Left lung (tissue), 10 donors: ENCODE results near the gene DNAJC9. TPM values are rescaled to one million over a fixed set of nuclear protein-coding genes. Genes with fewer than 3 reads are reported as not detected.
"Not testable (repeated sequence)": the region's sequence is repeated elsewhere in the genome, so short reads cannot be mapped to it uniquely, and the experiment has no call there.

Experiments used
- ATAC-seq: fragments of 200-7000 bp; cut with Tn5 transposase; one replicate; pipeline ENCODE4 v1.9.1; 2020; ENCODE audit warnings: moderate library complexity
- DNase-seq, 4 donors: peaks; one replicate each; pipeline ENCODE4 v3.0.0-alpha.2; 2013 to 2020
- H3K27ac ChIP-seq, 2 donors: fragments of 200-600 bp; sonication (generic) in 1 of 2; one replicate each; pipeline versions ENCODE4 v1.5.0 to v1.8.0; 2020 to 2021
- H3K27me3 ChIP-seq, 2 donors: fragments of 200-600 bp; sonication (generic) in 1 of 2; one replicate each; pipeline versions ENCODE4 v1.5.0 to v1.8.0; 2020 to 2021
- H3K36me3 ChIP-seq, 2 donors: fragments of 200-600 bp; sonication (generic) in 1 of 2; one replicate each; pipeline versions ENCODE4 v1.5.0 to v1.8.0; 2020 to 2021
- H3K4me1 ChIP-seq, 2 donors: fragments of 200-600 bp; one replicate each; pipeline ENCODE4 v1.8.0; 2021
- H3K4me3 ChIP-seq, 2 donors: fragments of 200-600 bp; sonication (generic) in 1 of 2; one replicate each; pipeline versions ENCODE4 v1.5.0 to v1.8.0; 2020 to 2021; ENCODE audit warnings: mild to moderate bottlenecking in 1 of 2
- H3K9me3 ChIP-seq, 2 donors: fragments of 200-600 bp; sonication (generic) in 1 of 2; one replicate each; pipeline versions ENCODE4 v1.5.0 to v1.8.0; 2020 to 2021
- intact Hi-C, 2 donors: fragments of 100-400 bp; cut with DNase I; formaldehyde crosslinking; loops; one replicate each; pipeline versions ENCODE4 v1.11.2 to v1.14.2; 2022
- polyA plus RNA-seq, 6 donors: library from polyadenylated mRNA; unstranded; fragments of 120-200 nt; gene quantifications; one replicate each; pipeline ENCODE4 v1.2.1, GENCODE V29; 2013; ENCODE audit not compliant: insufficient read length in 6 of 6
- total RNA-seq, 2 donors: library from RNA; stranded (reverse); fragmentation: NEBNext Ultra II Directional; extraction: Animal tissue kit (Norgen Biotek cat#: 25700); gene quantifications; one replicate each; pipeline ENCODE4 v1.2.1, GENCODE V29; 2021
- TF ChIP-seq, protein P1 (sequence below), 2 donors: fragments of 200-600 bp; sonication (generic) in 1 of 2; IDR thresholded peaks; one replicate each; pipeline versions ENCODE4 v1.5.0 to v1.8.0; 2021; ENCODE audit warnings: antibody characterized with exemption in 2 of 2
- donor health status: DM: no; HTN: yes; CAD: no.
- donor health status: DM: no; HTN: no; CAD: no.

Gene DNAJC9
- total and polyA plus RNA-seq, 8 donors: 14.6 to 34.8 (median 31.7) TPM

GRCh38 chr10:73261362-73261995, 14.4 kb upstream of the DNAJC9 start:
- Histone ChIP-seq H3K4me1 (no peaks in the 10 kb centered on the region), H3K4me3 (no peak overlapping the region), H3K36me3 (no peaks in the 10 kb centered on the region), H3K27ac (no peak overlapping the region), H3K9me3 (peaks cover 0 to 11% of the 10 kb centered on the region in 2 donors), H3K27me3 (no peaks in the 10 kb centered on the region)
- intact Hi-C loops: no loop called here
- ATAC-seq: no peak
- TF ChIP-seq, protein P1, sequence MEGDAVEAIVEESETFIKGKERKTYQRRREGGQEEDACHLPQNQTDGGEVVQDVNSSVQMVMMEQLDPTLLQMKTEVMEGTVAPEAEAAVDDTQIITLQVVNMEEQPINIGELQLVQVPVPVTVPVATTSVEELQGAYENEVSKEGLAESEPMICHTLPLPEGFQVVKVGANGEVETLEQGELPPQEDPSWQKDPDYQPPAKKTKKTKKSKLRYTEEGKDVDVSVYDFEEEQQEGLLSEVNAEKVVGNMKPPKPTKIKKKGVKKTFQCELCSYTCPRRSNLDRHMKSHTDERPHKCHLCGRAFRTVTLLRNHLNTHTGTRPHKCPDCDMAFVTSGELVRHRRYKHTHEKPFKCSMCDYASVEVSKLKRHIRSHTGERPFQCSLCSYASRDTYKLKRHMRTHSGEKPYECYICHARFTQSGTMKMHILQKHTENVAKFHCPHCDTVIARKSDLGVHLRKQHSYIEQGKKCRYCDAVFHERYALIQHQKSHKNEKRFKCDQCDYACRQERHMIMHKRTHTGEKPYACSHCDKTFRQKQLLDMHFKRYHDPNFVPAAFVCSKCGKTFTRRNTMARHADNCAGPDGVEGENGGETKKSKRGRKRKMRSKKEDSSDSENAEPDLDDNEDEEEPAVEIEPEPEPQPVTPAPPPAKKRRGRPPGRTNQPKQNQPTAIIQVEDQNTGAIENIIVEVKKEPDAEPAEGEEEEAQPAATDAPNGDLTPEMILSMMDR (IDR thresholded peaks at IDR 0.05): no peak
- no peak for DNase-seq

DNA sequence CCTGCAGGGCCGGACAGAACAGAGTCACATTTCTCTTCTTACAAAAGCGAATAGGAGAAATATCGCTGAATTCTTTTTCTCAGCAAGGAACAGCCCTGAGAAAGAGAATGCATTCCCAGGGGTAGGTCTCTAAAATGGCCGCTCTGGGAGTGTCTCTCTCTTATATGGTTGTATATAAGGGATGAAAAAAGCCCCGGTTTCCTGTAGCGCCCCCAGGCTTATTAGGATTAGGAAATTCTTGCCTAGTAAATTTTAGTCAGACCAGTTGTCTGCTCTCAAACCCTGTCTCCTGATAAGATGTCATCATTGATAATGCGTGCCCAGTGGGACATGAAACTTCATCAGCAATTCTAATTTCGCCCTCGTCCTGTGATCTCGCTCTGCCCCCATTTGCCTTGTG, 11.6 kb upstream of the DNAJC9 start:
- H3K27me3 ChIP-seq, intact Hi-C loops, H3K4me3 ChIP-seq, H3K36me3 ChIP-seq, ATAC-seq, H3K4me1 ChIP-seq, H3K27ac ChIP-seq, DNase-seq: not testable (repeated sequence)
- peaks cover 0 to 11% of the 10 kb centered on the region in 2 donors for H3K9me3 ChIP-seq

DNA sequence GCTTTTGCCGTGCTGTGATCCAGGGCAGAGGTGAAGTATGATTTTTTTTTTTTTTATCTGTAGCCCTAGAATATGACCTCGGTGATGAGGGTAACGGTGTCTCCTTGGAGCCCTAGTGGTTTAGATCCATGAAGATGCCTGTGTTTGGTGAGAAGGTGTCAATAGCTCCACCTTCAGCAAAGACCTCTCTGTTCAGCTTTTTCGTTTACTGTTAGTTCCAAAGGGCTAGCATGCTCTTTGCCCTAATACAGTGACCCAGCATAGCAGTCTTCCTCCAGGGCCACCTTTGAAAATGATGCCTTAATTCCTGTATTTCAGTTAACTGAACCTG, 6.1 kb upstream of the DNAJC9 start:
- intact Hi-C loops: no loop called here
- peak overlapping the region; percentile 75 to 92 for H3K27ac ChIP-seq
- peak; percentile 6 for ATAC-seq

DNA sequence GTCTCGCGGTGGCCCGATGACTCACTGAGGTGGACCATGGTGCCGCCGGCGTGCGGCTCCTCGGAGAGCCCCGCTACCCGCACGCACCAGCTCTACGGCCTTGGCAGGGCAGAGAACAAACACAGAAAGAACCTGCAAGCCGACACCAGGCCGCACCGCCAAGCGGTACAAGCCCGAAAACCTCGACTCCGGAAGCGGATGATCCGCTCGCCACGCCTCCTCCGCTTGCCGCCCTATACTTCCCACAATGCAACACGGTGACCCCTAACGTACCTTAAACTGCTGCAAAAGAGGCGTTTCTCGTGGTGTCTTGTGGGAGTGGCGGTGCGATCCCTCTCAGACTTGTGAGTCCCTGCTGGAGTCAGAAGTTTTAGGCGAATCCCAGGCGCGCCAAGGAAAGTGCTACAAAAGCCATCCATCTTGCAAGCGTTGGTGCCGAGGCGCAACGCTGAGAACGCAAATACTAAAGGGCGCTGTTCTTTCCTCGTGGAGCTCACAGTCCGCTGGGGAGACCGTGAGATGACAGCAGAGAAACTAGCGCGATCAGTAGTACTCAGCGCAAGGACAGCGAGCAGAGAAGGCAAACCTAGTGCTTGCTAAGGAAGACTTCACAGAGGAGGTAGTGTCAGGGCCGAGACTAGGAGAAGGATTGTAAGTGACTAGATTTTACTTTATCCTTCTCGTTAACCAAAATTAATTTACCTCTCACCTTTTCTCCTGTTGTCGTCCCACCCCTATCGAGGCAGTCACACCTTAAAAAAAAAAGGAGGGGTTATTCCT, 5.6 kb upstream of the DNAJC9 start, which contains the start of gene MRPS16:
Gene MRPS16, minus strand, starts transcription at position 200 of the 780 bp plus-strand sequence. Its CDS starts 162 bp downstream, at position 38.
- Histone ChIP-seq H3K36me3 (peaks cover 0 to 24% of the 10 kb centered on the region in 2 donors), H3K4me3 (peak within 1 kb of the TSS; percentile 60 to 91), H3K9me3 (no peaks in the 10 kb centered on the region), H3K27ac (peak within 1 kb of the TSS; percentile 75 to 92), H3K27me3 (no peaks in the 10 kb centered on the region), H3K4me1 (peaks cover 17 to 32% of the 10 kb centered on the region in 2 donors)
- DNase-seq: peak; percentile 93 to 97 (median 94)
- intact Hi-C loops: no loop called here
- peak; percentile 98 for ATAC-seq
- TF ChIP-seq, protein P1 (IDR thresholded peaks at IDR 0.05): no peak

More for the DNA sequence above, 6.1 kb upstream of the DNAJC9 start:
- peak overlapping the region; percentile 60 to 91 for H3K4me3 ChIP-seq
- H3K9me3 ChIP-seq: no peaks in the 10 kb centered on the region
- no peak for DNase-seq
- TF ChIP-seq, protein P1 (IDR thresholded peaks at IDR 0.05): no peak
- H3K4me1 ChIP-seq: peaks cover 15 to 27% of the 10 kb centered on the region in 2 donors
- peaks cover 0 to 24% of the 10 kb centered on the region in 2 donors for H3K36me3 ChIP-seq
- no peaks in the 10 kb centered on the region for H3K27me3 ChIP-seq

GRCh38 chr10:73251683-73252444, 4.8 kb upstream of the DNAJC9 start:
- intact Hi-C loops: no loop called here

More at GRCh38 chr10:73251683-73252444, 4.8 kb upstream of the DNAJC9 start:
- H3K4me3 ChIP-seq: peak overlapping the region; percentile 60 to 91
- H3K36me3 ChIP-seq: peaks cover 0 to 24% of the 10 kb centered on the region in 2 donors
- H3K27ac ChIP-seq: peak overlapping the region; percentile 75 to 92
- DNase-seq (no peak), ATAC-seq (peak; percentile 76)
- peaks cover 19 to 34% of the 10 kb centered on the region in 2 donors for H3K4me1 ChIP-seq
- no peaks in the 10 kb centered on the region for H3K9me3 ChIP-seq
- TF ChIP-seq, protein P1 (IDR thresholded peaks at IDR 0.05): no peak
- H3K27me3 ChIP-seq: no peaks in the 10 kb centered on the region
